Measurements from ENCODE around the gene ABL1. TPM values are rescaled to one million over a fixed set of nuclear protein-coding genes. Genes with fewer than 3 reads are reported as not detected.

Gene ABL1
- total RNA-seq, 1 experiment from 2014 or later = 83.6 TPM

- Histone ChIP-seq H2AK5ac (ENCODE audit: insufficient read length, low read length) (no peak overlapping the region), H3K4me2 (ENCODE audit: insufficient read depth, insufficient read length, low read length) (no peak overlapping the region), H3K9ac (ENCODE audit: extremely low read depth, insufficient read length, low read length) (no peak overlapping the region), H3K27me3 (ENCODE audit: insufficient read depth, low read length) (no peaks in the 10 kb centered on the region), H3K23ac (ENCODE audit: insufficient read length, low read depth, low read length) (no peak overlapping the region), H2BK12ac (ENCODE audit: insufficient read length, low read depth, low read length) (no peak overlapping the region), H2BK120ac (ENCODE audit: low read depth, low read length, poor library complexity, severe bottlenecking) (no peak overlapping the region), H3K27ac (ENCODE audit: insufficient read length, low read depth, low read length) (no peak overlapping the region), H3K56ac (ENCODE audit: insufficient read length, low read depth, low read length) (no peak overlapping the region), H4K91ac (ENCODE audit: insufficient read length, low read depth, low read length) (no peak overlapping the region), H2AFZ (ENCODE audit: low read length) (no peak overlapping the region), H3K9me3 (ENCODE audit: control insufficient read depth, low read depth, low read length) (no peaks in the 10 kb centered on the region), H3K14ac (ENCODE audit: insufficient read depth, low read length) (no peak overlapping the region), H2BK20ac (ENCODE audit: low read depth, low read length, poor library complexity, severe bottlenecking) (no peak overlapping the region), H4K5ac (ENCODE audit: insufficient read length, low read depth, low read length) (no peak overlapping the region), H2BK15ac (ENCODE audit: low read depth, low read length) (no peak overlapping the region), H3K79me1 (ENCODE audit: insufficient read depth, low read depth, low read length, poor library complexity, severe bottlenecking) (no peaks in the 10 kb centered on the region), H3T11ph (ENCODE audit: low read length) (no peak overlapping the region), H4K20me1 (ENCODE audit: control insufficient read depth, insufficient read depth, insufficient read length) (no peaks in the 10 kb centered on the region), H3K18ac (ENCODE audit: insufficient read length, low read depth, low read length) (no peak overlapping the region), H3K79me2 (ENCODE audit: insufficient read depth, low read length) (no peaks in the 10 kb centered on the region), H2BK5ac (ENCODE audit: insufficient read length, low read length) (no peak overlapping the region), H4K8ac (replicated peaks; ENCODE audit: insufficient read length, low read depth, low read length) (no peak overlapping the region), H3K4ac (ENCODE audit: low read depth, low read length) (no peak overlapping the region), H3K4me1 (ENCODE audit: insufficient read depth, low read length) (no peaks in the 10 kb centered on the region), H3K23me2 (ENCODE audit: insufficient read length, low read depth, low read length, poor library complexity, severe bottlenecking) (no peaks in the 10 kb centered on the region)
- Mint-ChIP-seq H3K4me1 (peaks cover 8 to 28% of the 10 kb centered on the region in 2 experiments), H3K27me3 (ENCODE audit: low read depth) (no peaks in the 10 kb centered on the region; the same call in 1 of the 2 replicates), H3K27ac (no peak overlapping the region), H3K9me3 (no peaks in the 10 kb centered on the region), H3K4me3 (no peak overlapping the region), H3K36me3 (ENCODE audit: insufficient read depth in 1 of 3, low read depth in 3 of 3) (no peaks in the 10 kb centered on the region)
- no peak for TF ChIP-seq CTCF (conservative IDR thresholded peaks at IDR 0.05)
- DNase-seq = no peak
- no CpG with 5 or more reads among the region's 10 CpGs for WGBS (ENCODE audit: extremely low coverage, insufficient read length, low lambda C conversion rate)
Observed at GRCh38 chr9:130924448-130924788, 89.4 kb downstream of the ABL1 start.
